Measurements from ENCODE around the gene UNC79.

The UNC79 gene

DNA sequence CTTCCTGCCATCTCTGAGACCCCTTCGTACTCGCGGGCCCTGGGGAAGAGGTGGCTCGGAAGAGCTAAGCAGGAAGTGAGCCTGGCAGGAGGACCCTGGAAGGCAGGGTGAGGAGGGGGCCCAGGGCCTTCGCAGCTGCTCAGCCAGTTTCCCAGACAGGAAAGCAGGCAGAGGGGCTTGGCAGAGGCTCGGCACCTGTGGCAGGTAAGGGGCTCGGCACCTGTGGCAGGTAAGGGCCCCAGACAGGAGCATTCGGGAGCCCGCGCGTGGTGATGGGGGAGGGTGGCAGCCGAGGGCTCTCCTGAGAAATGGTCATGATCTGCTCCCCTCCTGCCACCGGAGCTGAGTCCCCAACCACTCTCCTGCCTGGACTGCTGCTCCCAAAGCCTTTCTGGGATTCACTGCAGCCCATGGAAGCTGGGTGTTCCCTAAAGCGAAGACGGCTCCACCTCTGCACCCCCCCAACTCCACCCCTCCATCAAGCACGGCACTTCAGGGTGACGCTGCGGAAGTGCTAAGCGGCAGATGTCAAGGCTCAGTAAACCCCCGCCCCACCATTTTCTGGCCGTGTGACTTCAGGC is 294.4 kb downstream of the UNC79 start:
- no peak for DNase-seq (ENCODE audit: low read depth in 1 of 2, low spot score in 1 of 2)
- H3K27ac ChIP-seq (replicated peaks), result no peak overlapping the region
- TF ChIP-seq, protein P1, sequence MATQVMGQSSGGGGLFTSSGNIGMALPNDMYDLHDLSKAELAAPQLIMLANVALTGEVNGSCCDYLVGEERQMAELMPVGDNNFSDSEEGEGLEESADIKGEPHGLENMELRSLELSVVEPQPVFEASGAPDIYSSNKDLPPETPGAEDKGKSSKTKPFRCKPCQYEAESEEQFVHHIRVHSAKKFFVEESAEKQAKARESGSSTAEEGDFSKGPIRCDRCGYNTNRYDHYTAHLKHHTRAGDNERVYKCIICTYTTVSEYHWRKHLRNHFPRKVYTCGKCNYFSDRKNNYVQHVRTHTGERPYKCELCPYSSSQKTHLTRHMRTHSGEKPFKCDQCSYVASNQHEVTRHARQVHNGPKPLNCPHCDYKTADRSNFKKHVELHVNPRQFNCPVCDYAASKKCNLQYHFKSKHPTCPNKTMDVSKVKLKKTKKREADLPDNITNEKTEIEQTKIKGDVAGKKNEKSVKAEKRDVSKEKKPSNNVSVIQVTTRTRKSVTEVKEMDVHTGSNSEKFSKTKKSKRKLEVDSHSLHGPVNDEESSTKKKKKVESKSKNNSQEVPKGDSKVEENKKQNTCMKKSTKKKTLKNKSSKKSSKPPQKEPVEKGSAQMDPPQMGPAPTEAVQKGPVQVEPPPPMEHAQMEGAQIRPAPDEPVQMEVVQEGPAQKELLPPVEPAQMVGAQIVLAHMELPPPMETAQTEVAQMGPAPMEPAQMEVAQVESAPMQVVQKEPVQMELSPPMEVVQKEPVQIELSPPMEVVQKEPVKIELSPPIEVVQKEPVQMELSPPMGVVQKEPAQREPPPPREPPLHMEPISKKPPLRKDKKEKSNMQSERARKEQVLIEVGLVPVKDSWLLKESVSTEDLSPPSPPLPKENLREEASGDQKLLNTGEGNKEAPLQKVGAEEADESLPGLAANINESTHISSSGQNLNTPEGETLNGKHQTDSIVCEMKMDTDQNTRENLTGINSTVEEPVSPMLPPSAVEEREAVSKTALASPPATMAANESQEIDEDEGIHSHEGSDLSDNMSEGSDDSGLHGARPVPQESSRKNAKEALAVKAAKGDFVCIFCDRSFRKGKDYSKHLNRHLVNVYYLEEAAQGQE (IDR thresholded peaks at IDR 0.05; ENCODE audit: insufficient replicate concordance, low read depth), result no peak
- TF ChIP-seq, protein P2, sequence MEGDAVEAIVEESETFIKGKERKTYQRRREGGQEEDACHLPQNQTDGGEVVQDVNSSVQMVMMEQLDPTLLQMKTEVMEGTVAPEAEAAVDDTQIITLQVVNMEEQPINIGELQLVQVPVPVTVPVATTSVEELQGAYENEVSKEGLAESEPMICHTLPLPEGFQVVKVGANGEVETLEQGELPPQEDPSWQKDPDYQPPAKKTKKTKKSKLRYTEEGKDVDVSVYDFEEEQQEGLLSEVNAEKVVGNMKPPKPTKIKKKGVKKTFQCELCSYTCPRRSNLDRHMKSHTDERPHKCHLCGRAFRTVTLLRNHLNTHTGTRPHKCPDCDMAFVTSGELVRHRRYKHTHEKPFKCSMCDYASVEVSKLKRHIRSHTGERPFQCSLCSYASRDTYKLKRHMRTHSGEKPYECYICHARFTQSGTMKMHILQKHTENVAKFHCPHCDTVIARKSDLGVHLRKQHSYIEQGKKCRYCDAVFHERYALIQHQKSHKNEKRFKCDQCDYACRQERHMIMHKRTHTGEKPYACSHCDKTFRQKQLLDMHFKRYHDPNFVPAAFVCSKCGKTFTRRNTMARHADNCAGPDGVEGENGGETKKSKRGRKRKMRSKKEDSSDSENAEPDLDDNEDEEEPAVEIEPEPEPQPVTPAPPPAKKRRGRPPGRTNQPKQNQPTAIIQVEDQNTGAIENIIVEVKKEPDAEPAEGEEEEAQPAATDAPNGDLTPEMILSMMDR (IDR thresholded peaks at IDR 0.05; ENCODE audit: insufficient read depth, low read length), result no peak
- no peak for TF ChIP-seq POLR2AphosphoS5 (IDR thresholded peaks at IDR 0.05; ENCODE audit: low read depth)
- no peak for TF ChIP-seq GABPA (IDR thresholded peaks at IDR 0.05; ENCODE audit: low read depth)
- no peak for TF ChIP-seq SPI1 (IDR thresholded peaks at IDR 0.05; ENCODE audit: borderline replicate concordance, low read depth)
- no peaks in the 10 kb centered on the region for H3K27me3 ChIP-seq (ENCODE audit: insufficient read depth, poor library complexity, severe bottlenecking)
- H3K4me3 ChIP-seq (replicated peaks; ENCODE audit: insufficient read depth, low read length), result no peak overlapping the region

DNA sequence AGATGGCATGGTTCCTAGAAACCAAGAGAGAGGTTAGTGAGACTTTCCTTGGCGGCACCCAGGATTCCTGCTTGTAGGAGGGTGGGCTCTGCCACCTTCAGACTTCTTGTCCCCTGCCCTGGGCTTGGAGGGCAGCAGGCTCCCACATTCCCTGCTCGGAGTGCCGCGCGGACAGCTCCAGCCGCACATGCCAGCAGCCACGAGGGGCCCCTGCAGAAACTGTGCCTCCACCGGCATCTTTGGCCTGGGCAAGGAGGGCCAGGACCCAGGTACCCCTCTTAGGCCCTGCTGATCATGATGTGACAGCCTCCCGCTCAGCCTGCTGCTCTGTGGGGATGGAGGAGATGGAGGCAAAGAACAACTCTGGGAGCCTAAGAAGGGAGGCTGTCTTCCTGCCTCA is 295.3 kb downstream of the UNC79 start:
- no peak overlapping the region for H3K27ac ChIP-seq (replicated peaks)

DNA sequence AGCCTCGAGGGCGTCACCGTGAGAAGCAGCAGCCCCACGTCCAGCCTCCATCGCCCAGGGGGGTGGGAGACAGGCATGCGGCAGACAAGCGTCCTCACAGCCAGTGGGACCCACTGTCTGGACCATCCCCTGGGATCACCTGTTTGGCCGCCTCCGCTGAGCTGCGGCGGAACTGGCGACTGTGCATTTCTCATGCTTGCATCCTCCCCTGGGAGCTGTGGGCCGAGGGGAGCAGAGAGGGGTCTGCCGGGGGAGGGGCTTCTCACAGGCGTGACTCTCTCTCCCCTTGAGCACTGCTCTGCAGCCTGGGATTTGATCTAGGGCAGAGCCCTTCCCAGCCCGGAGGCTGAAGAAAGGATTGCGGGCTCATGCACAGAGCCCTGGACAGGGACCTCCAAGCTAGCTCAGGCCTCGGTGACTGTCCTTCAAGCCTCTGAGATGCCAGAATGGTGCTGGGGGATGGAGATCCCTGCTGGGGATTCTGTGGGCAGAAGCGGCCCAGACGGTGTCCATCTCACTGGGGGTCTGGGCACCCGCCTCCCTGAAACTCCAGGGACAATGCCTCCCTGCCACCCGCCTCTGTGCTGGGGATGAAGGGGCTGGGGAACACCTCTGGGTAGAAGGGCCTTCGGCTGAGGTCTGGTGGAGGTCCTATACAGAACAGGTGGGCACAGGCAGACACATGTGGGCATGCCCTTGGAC is 296.5 kb downstream of the UNC79 start:
- TF ChIP-seq GABPA (IDR thresholded peaks at IDR 0.05; ENCODE audit: low read depth) (no peak), POLR2AphosphoS5 (IDR thresholded peaks at IDR 0.05; ENCODE audit: low read depth) (no peak), SPI1 (IDR thresholded peaks at IDR 0.05; ENCODE audit: borderline replicate concordance, low read depth) (no peak)
- TF ChIP-seq, protein P1 (IDR thresholded peaks at IDR 0.05; ENCODE audit: insufficient replicate concordance, low read depth), result no peak
- TF ChIP-seq, protein P2 (IDR thresholded peaks at IDR 0.05; ENCODE audit: insufficient read depth, low read length), result no peak
- DNase-seq (ENCODE audit: low read depth in 1 of 2, low spot score in 1 of 2), result no peak
- H3K27ac ChIP-seq (replicated peaks), result no peak overlapping the region
- H3K4me3 ChIP-seq (replicated peaks; ENCODE audit: insufficient read depth, low read length), result no peak overlapping the region
- peaks cover 5% of the 10 kb centered on the region for H3K27me3 ChIP-seq (ENCODE audit: insufficient read depth, poor library complexity, severe bottlenecking)

More for the DNA sequence above, 295.3 kb downstream of the UNC79 start:
- Histone ChIP-seq H3K4me3 (replicated peaks; ENCODE audit: insufficient read depth, low read length) (no peak overlapping the region), H3K27me3 (ENCODE audit: insufficient read depth, poor library complexity, severe bottlenecking) (peaks cover 3% of the 10 kb centered on the region)
- no peak for TF ChIP-seq POLR2AphosphoS5 (IDR thresholded peaks at IDR 0.05; ENCODE audit: low read depth)
- TF ChIP-seq GABPA (IDR thresholded peaks at IDR 0.05; ENCODE audit: low read depth), result no peak
- TF ChIP-seq, protein P1 (IDR thresholded peaks at IDR 0.05; ENCODE audit: insufficient replicate concordance, low read depth), result no peak
- TF ChIP-seq, protein P2 (IDR thresholded peaks at IDR 0.05; ENCODE audit: insufficient read depth, low read length), result no peak
- TF ChIP-seq SPI1 (IDR thresholded peaks at IDR 0.05; ENCODE audit: borderline replicate concordance, low read depth), result no peak
- DNase-seq (ENCODE audit: low read depth in 1 of 2, low spot score in 1 of 2), result no peak
